Kasumi-1 (cell line): Measurements from ENCODE around the gene GOLGA5.

Experiments
- DNase-seq, 2 experiments: peaks; one replicate each; lab custom pipeline; 2025; lab: John Stamatoyannopoulos, UW

Gene GOLGA5

DNA sequence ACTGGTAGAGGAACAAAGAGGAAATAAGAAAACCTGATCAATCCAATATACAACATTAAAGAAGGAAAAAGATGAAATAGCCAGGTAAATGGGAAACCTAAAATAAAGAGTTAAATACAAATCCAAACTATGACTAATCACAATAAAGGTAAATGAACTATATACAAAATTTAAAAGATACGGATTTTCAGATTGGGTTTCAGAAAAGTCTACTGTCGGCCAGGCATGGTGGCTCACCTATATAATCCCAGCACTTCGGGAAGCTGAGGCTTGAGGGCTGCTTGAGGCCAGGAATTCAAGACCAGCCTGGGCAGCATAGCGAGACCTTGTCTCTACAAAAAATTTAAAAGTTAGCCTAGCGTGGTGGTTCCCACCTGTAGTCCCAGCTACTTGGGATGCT lies 89.0 kb downstream of the GOLGA5 start:
- DNase-seq, result no peak

GRCh38 chr14:92884410-92884809 lies 90.3 kb downstream of the GOLGA5 start:
- DNase-seq, result no peak

GRCh38 chr14:92885279-92886061 lies 91.4 kb downstream of the GOLGA5 start:
- no peak for DNase-seq

GRCh38 chr14:92886337-92886736 lies 92.2 kb downstream of the GOLGA5 start:
- DNase-seq, result no peak

DNA sequence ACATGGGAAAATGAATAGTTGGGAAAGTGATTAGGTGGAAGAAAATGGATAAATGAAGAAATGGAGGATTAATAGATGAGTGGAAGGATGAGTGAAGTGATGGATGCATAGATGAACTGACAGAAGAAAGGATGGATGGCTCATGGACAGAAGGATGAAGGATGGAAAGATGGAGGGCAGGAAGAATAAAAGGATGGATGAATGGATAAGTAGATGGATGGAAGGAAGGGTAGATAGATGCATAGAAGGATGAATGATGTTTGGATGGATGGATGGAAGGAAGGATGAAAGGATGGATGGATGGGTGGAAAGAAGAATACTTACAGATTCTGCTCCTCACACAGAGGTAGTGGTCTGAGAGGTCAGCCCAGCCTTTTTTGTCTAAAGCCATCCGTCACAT lies 93.1 kb downstream of the GOLGA5 start:
- no peak for DNase-seq

GRCh38 chr14:92888896-92889295 lies 94.8 kb downstream of the GOLGA5 start:
- DNase-seq, result no peak
